ENCODE results near the gene OR14C36. TPM values are rescaled to one million over a fixed set of nuclear protein-coding genes. Genes with fewer than 3 reads are reported as not detected.
"Not testable (repeated sequence)": the region's sequence is repeated elsewhere in the genome, so short reads cannot be mapped to it uniquely, and the experiment has no call there.

OR14C36 gene, protein sequence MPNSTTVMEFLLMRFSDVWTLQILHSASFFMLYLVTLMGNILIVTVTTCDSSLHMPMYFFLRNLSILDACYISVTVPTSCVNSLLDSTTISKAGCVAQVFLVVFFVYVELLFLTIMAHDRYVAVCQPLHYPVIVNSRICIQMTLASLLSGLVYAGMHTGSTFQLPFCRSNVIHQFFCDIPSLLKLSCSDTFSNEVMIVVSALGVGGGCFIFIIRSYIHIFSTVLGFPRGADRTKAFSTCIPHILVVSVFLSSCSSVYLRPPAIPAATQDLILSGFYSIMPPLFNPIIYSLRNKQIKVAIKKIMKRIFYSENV
- total RNA-seq (not detected), polyA plus RNA-seq (not detected)

DNA sequence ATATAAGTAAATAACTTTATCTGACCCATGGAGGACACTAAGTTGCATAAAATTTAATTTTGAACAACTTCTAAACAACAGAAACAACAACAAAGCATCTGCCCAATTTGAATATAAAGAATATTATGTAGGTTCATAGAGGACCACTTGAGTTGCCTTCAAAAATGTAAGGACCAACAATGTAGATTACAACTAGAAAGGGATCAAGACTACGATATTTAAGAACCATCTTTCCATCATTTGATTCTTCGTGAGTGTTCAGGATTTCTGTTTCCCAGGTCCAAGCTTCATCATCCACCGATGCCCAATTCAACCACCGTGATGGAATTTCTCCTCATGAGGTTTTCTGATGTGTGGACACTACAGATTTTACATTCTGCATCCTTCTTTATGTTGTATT lies at the start of gene OR14C36:
Gene OR14C36 (plus strand): TSS at position 301 of the 400 bp plus-strand sequence. CDS start 0 bp downstream, at position 301.
- Histone ChIP-seq H3K4me3 (no peak within 1 kb of the TSS), H3K36me3 (no peaks in the 10 kb centered on the region), H3K9me3 (no peaks in the 10 kb centered on the region), H3K4me1 (no peaks in the 10 kb centered on the region), H3K27ac (no peak within 1 kb of the TSS), H3K27me3 (no peaks in the 10 kb centered on the region)
- intact Hi-C loops (cut with DNase I), result no loop called here
- TF ChIP-seq, protein P1, sequence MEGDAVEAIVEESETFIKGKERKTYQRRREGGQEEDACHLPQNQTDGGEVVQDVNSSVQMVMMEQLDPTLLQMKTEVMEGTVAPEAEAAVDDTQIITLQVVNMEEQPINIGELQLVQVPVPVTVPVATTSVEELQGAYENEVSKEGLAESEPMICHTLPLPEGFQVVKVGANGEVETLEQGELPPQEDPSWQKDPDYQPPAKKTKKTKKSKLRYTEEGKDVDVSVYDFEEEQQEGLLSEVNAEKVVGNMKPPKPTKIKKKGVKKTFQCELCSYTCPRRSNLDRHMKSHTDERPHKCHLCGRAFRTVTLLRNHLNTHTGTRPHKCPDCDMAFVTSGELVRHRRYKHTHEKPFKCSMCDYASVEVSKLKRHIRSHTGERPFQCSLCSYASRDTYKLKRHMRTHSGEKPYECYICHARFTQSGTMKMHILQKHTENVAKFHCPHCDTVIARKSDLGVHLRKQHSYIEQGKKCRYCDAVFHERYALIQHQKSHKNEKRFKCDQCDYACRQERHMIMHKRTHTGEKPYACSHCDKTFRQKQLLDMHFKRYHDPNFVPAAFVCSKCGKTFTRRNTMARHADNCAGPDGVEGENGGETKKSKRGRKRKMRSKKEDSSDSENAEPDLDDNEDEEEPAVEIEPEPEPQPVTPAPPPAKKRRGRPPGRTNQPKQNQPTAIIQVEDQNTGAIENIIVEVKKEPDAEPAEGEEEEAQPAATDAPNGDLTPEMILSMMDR (IDR thresholded peaks at IDR 0.05), result no peak
- WGBS, 2 donors, result 51 to 68% methylated on average over 4 of the region's 4 CpGs
- FAIRE-seq (no peak), DNase-seq (no peak), ATAC-seq (no peak)

DNA sequence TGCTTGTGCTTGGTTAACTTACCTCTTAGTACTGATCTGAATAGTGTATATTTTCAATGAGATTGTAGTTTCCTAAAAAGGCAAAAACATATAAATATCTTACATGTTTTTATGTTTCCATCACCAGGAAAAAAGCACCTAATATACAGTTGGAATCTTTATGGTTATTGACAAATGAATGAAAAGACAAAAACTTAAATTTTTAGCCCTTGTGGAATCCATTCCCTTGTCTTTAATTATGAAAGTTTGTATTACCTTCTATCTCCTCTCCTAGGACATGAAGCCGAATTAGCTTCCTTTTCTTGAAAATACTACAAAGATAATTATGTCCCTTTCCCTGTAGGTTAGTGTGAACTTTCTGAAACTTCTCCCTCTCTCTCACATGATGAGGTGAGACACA lies 45.3 kb upstream of the OR14C36 start, which contains the start of gene OR2T12:
Gene OR2T12 (minus strand): TSS at position 101 of the 400 bp plus-strand sequence. CDS start 7,846 bp downstream, outside the sequence.
- no peak within 1 kb of the TSS for H3K4me3 ChIP-seq
- FAIRE-seq (no peak), ATAC-seq (no peak), DNase-seq (no peak)
- no peaks in the 10 kb centered on the region for H3K9me3 ChIP-seq
- H3K27me3 ChIP-seq, result no peaks in the 10 kb centered on the region
- TF ChIP-seq, protein P1 (IDR thresholded peaks at IDR 0.05), result no peak
- no peak within 1 kb of the TSS for H3K27ac ChIP-seq
- no peaks in the 10 kb centered on the region for H3K36me3 ChIP-seq
- intact Hi-C loops (cut with DNase I), result no loop called here
- 49 to 62% methylated on average over 1 of the region's 1 CpG for WGBS, 2 donors
- no peaks in the 10 kb centered on the region for H3K4me1 ChIP-seq

DNA sequence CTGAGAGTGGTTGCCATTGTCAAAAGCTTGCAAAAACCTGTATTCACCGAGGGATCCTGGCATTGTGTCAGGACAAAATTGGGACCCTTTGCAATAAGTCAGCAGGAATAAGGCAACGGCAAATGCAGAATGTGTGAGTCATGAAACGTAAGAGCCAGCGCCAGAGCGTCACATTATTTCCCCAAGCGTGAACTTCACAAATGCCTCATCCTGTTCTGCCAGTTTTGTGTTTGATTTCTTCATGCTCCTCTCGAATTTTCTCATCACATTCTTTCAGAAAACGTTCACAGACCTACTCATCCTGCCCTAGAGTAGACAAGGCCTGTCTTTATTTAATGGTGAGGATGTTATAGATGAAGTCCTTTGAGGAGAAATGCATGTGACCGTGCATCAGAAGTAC lies 42.9 kb upstream of the OR14C36 start:
- ATAC-seq; H3K27me3 ChIP-seq; H3K36me3 ChIP-seq; H3K9me3 ChIP-seq; H3K27ac ChIP-seq; H3K4me1 ChIP-seq; DNase-seq; FAIRE-seq; intact Hi-C loops (cut with DNase I); H3K4me3 ChIP-seq: not testable (repeated sequence)
- WGBS, 2 donors, result 57 to 69% methylated on average over 9 of the region's 9 CpGs

DNA sequence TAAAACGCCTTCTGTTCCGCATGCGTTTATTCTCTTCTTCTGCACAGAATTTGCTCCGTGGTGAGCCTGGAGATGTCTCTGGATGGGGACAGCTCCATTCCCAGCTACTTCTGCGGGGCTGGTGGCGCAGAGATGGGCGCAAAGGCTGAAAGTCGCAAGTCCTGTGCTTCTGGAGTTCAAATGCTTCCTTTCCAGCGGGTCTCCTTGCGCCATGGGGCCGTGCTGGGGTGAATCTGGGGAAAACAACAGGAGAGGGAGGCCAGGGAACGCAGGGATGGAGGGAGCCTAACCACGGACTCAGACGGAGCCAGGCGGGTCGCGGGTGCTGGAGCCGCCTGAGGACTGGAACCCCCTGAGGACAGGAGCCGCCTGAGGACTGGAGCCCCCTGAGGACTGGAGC lies 42.5 kb upstream of the OR14C36 start:
- Histone ChIP-seq H3K4me3 (no peak overlapping the region), H3K36me3 (no peaks in the 10 kb centered on the region), H3K27ac (no peak overlapping the region), H3K9me3 (no peaks in the 10 kb centered on the region), H3K27me3 (no peaks in the 10 kb centered on the region), H3K4me1 (no peaks in the 10 kb centered on the region)
- intact Hi-C loops (cut with DNase I), result no loop called here
- peak in 1 of 6 donors; percentile 31 for DNase-seq
- 76 to 82% methylated on average over 19 of the region's 19 CpGs for WGBS, 2 donors
- FAIRE-seq, result no peak
- TF ChIP-seq, protein P1 (IDR thresholded peaks at IDR 0.05), result no peak
- no peak for ATAC-seq

DNA sequence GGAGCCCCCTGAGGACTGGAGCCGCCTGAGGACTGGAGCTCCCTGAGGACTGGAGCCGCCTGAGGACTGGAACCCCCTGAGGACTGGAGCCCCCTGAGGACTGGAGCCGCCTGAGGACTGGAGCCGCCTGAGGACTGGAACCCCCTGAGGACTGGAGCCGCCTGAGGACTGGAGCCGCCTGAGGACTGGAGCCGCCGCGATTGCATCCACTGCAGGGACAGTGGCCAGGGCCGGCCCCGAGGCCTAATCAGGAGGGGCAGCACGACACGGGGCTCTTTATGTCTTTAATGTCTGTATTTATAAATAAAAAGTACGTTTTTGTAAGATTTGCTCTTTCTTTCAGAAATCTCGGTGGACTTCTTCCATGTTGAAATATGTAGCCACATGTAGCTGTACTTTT lies 41.8 kb upstream of the OR14C36 start:
- peak in 1 of 6 donors; percentile 41 for DNase-seq
- H3K4me3 ChIP-seq; H3K9me3 ChIP-seq; ATAC-seq; H3K36me3 ChIP-seq; intact Hi-C loops (cut with DNase I); H3K27me3 ChIP-seq; H3K4me1 ChIP-seq; FAIRE-seq; H3K27ac ChIP-seq: not testable (repeated sequence)
- WGBS, 2 donors, result 70 to 79% methylated on average over 15 of the region's 15 CpGs

DNA sequence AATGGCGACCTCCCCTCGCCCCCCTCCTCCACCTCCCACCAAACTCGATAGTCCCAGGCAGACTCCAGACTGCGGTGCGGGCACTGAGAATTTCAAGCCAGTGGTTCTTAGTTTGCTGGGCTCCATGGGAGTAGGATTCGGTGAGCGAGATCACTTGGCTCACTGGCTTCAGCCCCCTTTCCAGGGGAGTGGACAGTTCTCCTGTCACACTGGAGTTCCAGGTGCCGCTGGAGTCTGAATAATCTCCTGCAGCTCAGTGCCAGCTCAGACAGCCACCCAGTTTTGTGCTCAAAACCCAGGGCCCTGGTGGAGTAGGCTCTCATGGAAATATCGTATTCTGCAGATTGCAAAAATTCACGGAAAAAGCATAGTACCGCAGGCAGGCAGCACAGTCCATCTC lies 31.8 kb upstream of the OR14C36 start:
- H3K4me1 ChIP-seq, result no peaks in the 10 kb centered on the region
- 70 to 77% methylated on average over 11 of the region's 11 CpGs for WGBS, 2 donors
- intact Hi-C loops (cut with DNase I), result no loop called here

More for the DNA sequence above, 31.8 kb upstream of the OR14C36 start:
- Histone ChIP-seq H3K27me3 (no peaks in the 10 kb centered on the region), H3K9me3 (no peaks in the 10 kb centered on the region), H3K27ac (no peak overlapping the region), H3K36me3 (no peaks in the 10 kb centered on the region), H3K4me3 (no peak overlapping the region)
- DNase-seq (no peak), FAIRE-seq (no peak), ATAC-seq (no peak)
- TF ChIP-seq, protein P1 (IDR thresholded peaks at IDR 0.05), result no peak
